Kidney (tissue), 14 donors: Measurements from ENCODE around the gene PALLD. TPM values are rescaled to one million over a fixed set of nuclear protein-coding genes. Genes with fewer than 3 reads are reported as not detected.

Source experiments
- DNase-seq, 5 donors: peaks; one replicate each; pipeline ENCODE4 v3.0.0-alpha.2; 2013 to 2020
- FAIRE-seq: peaks from 2 replicates; lab custom pipeline; 2012; peaks lifted over from hg19 to GRCh38; lab: Jason Lieb, UNC
- H3K27ac ChIP-seq, 2 donors: one replicate each; pipeline ENCODE4 v1.7.0; 2013; ENCODE audit warnings: low read depth in 2 of 2, low read length in 2 of 2, inconsistent platforms in 1 of 2
- H3K27me3 ChIP-seq: one replicate; pipeline ENCODE4 v1.7.1; 2013; ENCODE audit warnings: low read length, inconsistent platforms; ENCODE audit not compliant: control insufficient read depth, insufficient read depth
- H3K36me3 ChIP-seq, 3 donors: one replicate each; pipeline versions ENCODE4 v1.7.0 to v1.7.1; 2013; ENCODE audit warnings: low read length in 3 of 3, control low read depth in 1 of 3, inconsistent platforms in 1 of 3; ENCODE audit not compliant: insufficient read depth in 3 of 3, control insufficient read depth in 2 of 3
- H3K4me1 ChIP-seq, 3 donors: one replicate each; pipeline versions ENCODE4 v1.7.0 to v1.7.1; 2013; ENCODE audit warnings: low read length in 3 of 3, inconsistent platforms in 1 of 3, low read depth in 1 of 3; ENCODE audit not compliant: control insufficient read depth in 2 of 3, insufficient read depth in 2 of 3
- H3K4me3 ChIP-seq, 3 donors: one replicate each; pipeline versions ENCODE4 v1.7.0 to v1.8.1; 2013; ENCODE audit warnings: low read length in 3 of 3, control low read depth in 1 of 3, inconsistent platforms in 1 of 3
- H3K9ac ChIP-seq, 3 donors: one replicate each; pipeline versions ENCODE4 v1.7.0 to v1.7.1; 2013; ENCODE audit warnings: low read length in 3 of 3, control low read depth in 1 of 3, inconsistent platforms in 1 of 3
- H3K9me3 ChIP-seq, 3 donors: one replicate each; pipeline versions ENCODE4 v1.7.0 to v1.7.1; 2013; ENCODE audit warnings: low read length in 3 of 3, control low read depth in 1 of 3, inconsistent platforms in 1 of 3; ENCODE audit not compliant: control insufficient read depth in 2 of 3, insufficient read depth in 1 of 3
- intact Hi-C: fragments of 100-400 bp; cut with DNase I; formaldehyde crosslinking; loops from one replicate; pipeline ENCODE4 v1.11.1; 2022
- polyA plus RNA-seq: library from polyadenylated mRNA; stranded (reverse); fragments of 350-450 nt; fragmentation: Illumina TruSeq; extraction: RNeasy Lipid Tissue Mini Kit (QIAGEN cat#74804); gene quantifications from one replicate; pipeline ENCODE4 v1.2.3, GENCODE V29; 2014; ENCODE audit warnings: low read depth, low replicate concordance; ENCODE audit not compliant: insufficient read depth
- total RNA-seq: library from RNA; stranded (reverse); fragmentation: NEBNext Ultra II Directional; extraction: Animal tissue kit (Norgen Biotek cat#: 25700); gene quantifications from one replicate; pipeline ENCODE4 v1.2.1, GENCODE V29; 2021
- TF ChIP-seq, protein P1 (sequence below): IDR thresholded peaks from 3 replicates; pipeline ENCODE4 v1.5.1; 2012; ENCODE audit warnings: mild to moderate bottlenecking, moderate library complexity, borderline replicate concordance; ENCODE audit not compliant: insufficient read depth; ENCODE audit errors: extremely low read depth
- donor health status: control.
- donor health status: control.
- donor health status: control.
- donor health status: control.
- donor health status: control.
- donor health status: DM: yes; HTN: yes; CAD: no.
- donor health status: Normal renal cell carcinoma (clear cell type).

The PALLD gene
- total and polyA plus RNA-seq, 2 donors from 2014 or later, result 43.4 to 120 TPM

DNA sequence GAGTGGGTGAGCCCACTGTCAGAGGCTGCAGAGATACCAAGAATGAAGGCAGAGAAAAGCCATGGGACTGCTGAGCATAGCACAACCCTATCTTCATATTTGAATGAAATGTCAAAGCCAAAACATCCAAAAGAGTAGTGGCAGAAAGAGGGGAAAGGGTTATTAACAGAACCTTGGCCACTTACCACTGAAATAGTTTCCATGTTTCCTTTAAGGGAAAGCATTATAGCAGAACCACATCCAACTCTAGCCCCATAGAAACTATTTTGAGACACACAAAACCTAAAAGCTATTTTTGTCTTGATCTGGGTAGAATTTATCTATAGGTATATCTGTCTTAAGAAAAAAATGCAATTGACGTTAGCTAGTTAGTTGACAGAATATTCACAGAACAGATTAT, 373.2 kb downstream of the PALLD start:
- Histone ChIP-seq H3K9ac (no peak overlapping the region), H3K27me3 (no peaks in the 10 kb centered on the region), H3K27ac (no peak overlapping the region), H3K4me1 (no peaks in the 10 kb centered on the region), H3K4me3 (no peak overlapping the region), H3K9me3 (no peaks in the 10 kb centered on the region), H3K36me3 (no peaks in the 10 kb centered on the region)
- intact Hi-C loops, result no loop called here
- DNase-seq (no peak), FAIRE-seq (no peak)
- TF ChIP-seq, protein P1, sequence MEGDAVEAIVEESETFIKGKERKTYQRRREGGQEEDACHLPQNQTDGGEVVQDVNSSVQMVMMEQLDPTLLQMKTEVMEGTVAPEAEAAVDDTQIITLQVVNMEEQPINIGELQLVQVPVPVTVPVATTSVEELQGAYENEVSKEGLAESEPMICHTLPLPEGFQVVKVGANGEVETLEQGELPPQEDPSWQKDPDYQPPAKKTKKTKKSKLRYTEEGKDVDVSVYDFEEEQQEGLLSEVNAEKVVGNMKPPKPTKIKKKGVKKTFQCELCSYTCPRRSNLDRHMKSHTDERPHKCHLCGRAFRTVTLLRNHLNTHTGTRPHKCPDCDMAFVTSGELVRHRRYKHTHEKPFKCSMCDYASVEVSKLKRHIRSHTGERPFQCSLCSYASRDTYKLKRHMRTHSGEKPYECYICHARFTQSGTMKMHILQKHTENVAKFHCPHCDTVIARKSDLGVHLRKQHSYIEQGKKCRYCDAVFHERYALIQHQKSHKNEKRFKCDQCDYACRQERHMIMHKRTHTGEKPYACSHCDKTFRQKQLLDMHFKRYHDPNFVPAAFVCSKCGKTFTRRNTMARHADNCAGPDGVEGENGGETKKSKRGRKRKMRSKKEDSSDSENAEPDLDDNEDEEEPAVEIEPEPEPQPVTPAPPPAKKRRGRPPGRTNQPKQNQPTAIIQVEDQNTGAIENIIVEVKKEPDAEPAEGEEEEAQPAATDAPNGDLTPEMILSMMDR, result no peak

DNA sequence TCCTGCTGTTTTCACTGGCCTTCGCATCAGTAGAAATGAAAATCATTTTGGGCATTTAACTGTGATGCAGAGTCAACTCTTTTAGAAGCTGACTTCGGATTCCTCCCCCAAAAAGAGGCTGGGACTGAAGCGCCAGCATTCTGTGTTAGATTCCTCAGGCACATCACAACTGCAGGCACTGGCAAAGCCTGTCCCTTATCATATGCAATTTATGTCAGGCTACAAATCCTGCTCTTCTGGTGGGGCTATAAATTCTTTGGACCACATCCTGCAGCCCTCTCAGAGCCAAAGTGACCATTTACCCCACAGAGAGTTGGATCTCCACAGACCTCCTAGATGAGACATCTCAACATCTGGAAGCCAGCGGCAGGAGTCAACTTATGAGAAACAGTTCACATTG, 374.8 kb downstream of the PALLD start:
- no peaks in the 10 kb centered on the region for H3K4me1 ChIP-seq
- H3K27me3 ChIP-seq, result no peaks in the 10 kb centered on the region
- FAIRE-seq (no peak), DNase-seq (peak in 1 of 5 donors; percentile 34)
- H3K27ac ChIP-seq, result no peak overlapping the region
- H3K9me3 ChIP-seq, result no peaks in the 10 kb centered on the region
- TF ChIP-seq, protein P1, result no peak
- H3K9ac ChIP-seq, result no peak overlapping the region
- intact Hi-C loops, result no loop called here
- no peaks in the 10 kb centered on the region for H3K36me3 ChIP-seq
- no peak overlapping the region for H3K4me3 ChIP-seq

DNA sequence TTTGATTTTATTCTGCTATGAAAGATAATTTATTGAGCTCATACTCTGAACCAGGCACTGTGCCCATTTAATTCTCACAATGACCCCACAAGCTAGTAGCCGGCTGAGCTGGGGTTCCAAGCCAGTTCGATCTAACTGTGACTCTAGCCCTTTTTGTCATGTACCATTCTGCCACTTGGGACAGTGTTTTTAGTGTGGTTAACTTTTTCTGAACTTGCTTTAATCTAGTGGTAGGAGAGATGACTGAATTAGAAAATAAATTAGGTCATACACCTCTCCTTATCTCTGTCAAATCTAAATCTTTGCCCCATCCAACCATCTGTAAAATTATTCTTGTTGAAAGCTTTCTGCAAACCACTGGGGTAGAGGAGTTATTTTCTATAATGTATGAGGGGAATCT, 377.2 kb downstream of the PALLD start:
- TF ChIP-seq, protein P1, result no peak
- Histone ChIP-seq H3K27me3 (no peaks in the 10 kb centered on the region), H3K36me3 (no peaks in the 10 kb centered on the region), H3K27ac (no peak overlapping the region), H3K4me3 (no peak overlapping the region), H3K4me1 (peaks cover 0 to 4% (median 0%) of the 10 kb centered on the region in 3 donors), H3K9ac (no peak overlapping the region), H3K9me3 (no peaks in the 10 kb centered on the region)
- intact Hi-C loops, result no loop called here
- no peak for FAIRE-seq
- no peak for DNase-seq

DNA sequence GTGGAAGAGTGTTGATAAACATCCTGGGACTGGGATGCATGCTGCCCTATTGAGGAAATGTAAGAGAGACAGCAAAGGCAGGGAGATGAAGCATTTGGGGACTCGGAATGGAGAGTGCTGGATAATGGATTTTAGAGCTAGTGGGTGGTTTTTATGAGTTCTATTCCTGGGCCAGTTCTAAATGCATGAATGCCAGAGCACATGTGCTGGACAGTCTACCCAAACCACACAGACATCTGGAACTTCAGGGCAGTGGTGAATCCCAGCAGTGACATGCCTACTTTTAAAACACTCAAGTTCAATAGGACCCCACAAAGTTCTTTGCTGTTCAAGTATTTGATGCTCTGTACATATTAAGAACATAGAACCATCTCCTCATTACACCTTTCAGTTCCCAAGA, 379.3 kb downstream of the PALLD start:
- no peak overlapping the region for H3K4me3 ChIP-seq
- H3K27me3 ChIP-seq, result no peaks in the 10 kb centered on the region
- no peaks in the 10 kb centered on the region for H3K9me3 ChIP-seq
- intact Hi-C loops, result no loop called here
- TF ChIP-seq, protein P1, result no peak
- no peak overlapping the region for H3K27ac ChIP-seq
- H3K4me1 ChIP-seq, result peaks cover 0 to 4% (median 0%) of the 10 kb centered on the region in 3 donors
- no peak for FAIRE-seq
- H3K9ac ChIP-seq, result no peak overlapping the region
- H3K36me3 ChIP-seq, result no peaks in the 10 kb centered on the region
- DNase-seq, result no peak
